B cell (primary cell): ENCODE results near the gene LHX1. TPM values are rescaled to one million over a fixed set of nuclear protein-coding genes. Genes with fewer than 3 reads are reported as not detected.

Experiments used
- ATAC-seq: fragments of 200-7000 bp; cut with Tn5 transposase; one replicate; pipeline ENCODE4 v1.10.0; 2021; ENCODE audit warnings: low read depth, mild to moderate bottlenecking, moderate number of reproducible peaks, moderate library complexity
- CTCF ChIA-PET: fragments of 350-600 bp; sonication (Branson Sonifier 250); formaldehyde crosslinking; loops from one replicate; lab custom pipeline; 2021; ENCODE audit warnings: antibody characterized with exemption, inconsistent platforms; lab: Charles Lee
- POLR2A ChIA-PET: fragments of 350-600 bp; sonication (Branson Sonifier 250); formaldehyde crosslinking; loops from one replicate; lab custom pipeline; 2021; ENCODE audit warnings: antibody characterized with exemption; lab: Charles Lee
- DNase-seq: peaks from one replicate; pipeline ENCODE4 v3.0.0; 2013
- H2AFZ ChIP-seq: 2 replicates; pipeline ENCODE4 v1.6.1; 2012; ENCODE audit warnings: mild to moderate bottlenecking, low read depth, low read length; ENCODE audit not compliant: insufficient read depth, poor library complexity, severe bottlenecking
- H3K27ac ChIP-seq, 2 donors: 1 replicate in 1 of 2; 2 replicates in 1 of 2; pipeline ENCODE4 v1.5.1; 2012 to 2013; ENCODE audit warnings: low read length in 2 of 2, mild to moderate bottlenecking in 2 of 2, moderate library complexity in 1 of 2
- H3K27me3 ChIP-seq, 4 experiments: fragments of 200-600 bp in 1 of 4; sonication (generic) in 1 of 4; replicated peaks in 1 of 4; 1 replicate in 2 of 4; 2 replicates in 2 of 4; pipeline versions ENCODE4 v1.6.1 to v1.7.0; 2013 to 2016; ENCODE audit warnings: low read length in 3 of 4, mild to moderate bottlenecking in 2 of 4, mixed read lengths in 1 of 4, moderate library complexity in 1 of 4; ENCODE audit not compliant: insufficient read depth in 4 of 4, control insufficient read depth in 3 of 4; ENCODE audit errors: control extremely low read depth in 1 of 4
- H3K36me3 ChIP-seq, 2 experiments: replicated peaks in 1 of 2; 1 replicate in 1 of 2; 2 replicates in 1 of 2; pipeline versions ENCODE4 v1.6.1 to v1.7.1; 2013; ENCODE audit warnings: low read length in 1 of 2; ENCODE audit not compliant: insufficient read depth in 2 of 2, control insufficient read depth in 1 of 2; ENCODE audit errors: control extremely low read depth in 1 of 2, extremely low read depth in 1 of 2
- H3K4me1 ChIP-seq, 2 donors: fragments of 200-600 bp in 1 of 2; sonication (generic) in 1 of 2; 1 replicate in 1 of 2; 2 replicates in 1 of 2; pipeline versions ENCODE4 v1.5.1 to v1.6.1; 2013 to 2017; ENCODE audit warnings: low read length in 2 of 2; ENCODE audit not compliant: control insufficient read depth in 2 of 2, insufficient read depth in 2 of 2
- H3K4me2 ChIP-seq: replicated peaks from 2 replicates; pipeline ENCODE3; 2012; ENCODE audit warnings: mild to moderate bottlenecking, low read depth, low read length; ENCODE audit not compliant: poor library complexity, severe bottlenecking
- H3K4me3 ChIP-seq, 5 experiments: fragments of 200-600 bp in 1 of 5; sonication (generic) in 1 of 5; 1 replicate in 3 of 5; 2 replicates in 2 of 5; pipeline versions ENCODE4 v1.5.1 to v1.7.0; 2011 to 2016; ENCODE audit warnings: low read length in 4 of 5, mild to moderate bottlenecking in 4 of 5, low read depth in 2 of 5, control low read depth in 1 of 5, moderate library complexity in 1 of 5; ENCODE audit not compliant: insufficient read depth in 1 of 5; ENCODE audit errors: control extremely low read depth in 1 of 5, extremely low read depth in 1 of 5
- H3K79me2 ChIP-seq: fragments of 200-600 bp; sonication (generic); one replicate; pipeline ENCODE4 v1.6.0; 2016; ENCODE audit warnings: low read length; ENCODE audit not compliant: control insufficient read depth, insufficient read depth
- H3K9ac ChIP-seq: fragments of 200-600 bp; sonication (generic); 2 replicates; pipeline ENCODE4 v1.6.1; 2017; ENCODE audit warnings: mild to moderate bottlenecking, low read length, moderate library complexity
- H3K9me3 ChIP-seq, 3 donors: one replicate each; pipeline versions ENCODE4 v1.6.1 to v1.7.1; 2013; ENCODE audit warnings: low read length in 2 of 3; ENCODE audit not compliant: control insufficient read depth in 2 of 3, insufficient read depth in 1 of 3; ENCODE audit errors: control extremely low read depth in 1 of 3
- H4K20me1 ChIP-seq: 2 replicates; pipeline ENCODE4 v1.6.0; 2012; ENCODE audit warnings: mild to moderate bottlenecking, low read length; ENCODE audit not compliant: insufficient read depth, control insufficient read depth, poor library complexity, severe bottlenecking
- H3K27ac Mint-ChIP-seq: one replicate; pipeline ENCODE4 v1.8.0; 2021; ENCODE audit warnings: mixed read lengths
- H3K27me3 Mint-ChIP-seq: one replicate; pipeline ENCODE4 v1.8.0; 2021; ENCODE audit warnings: mixed read lengths
- H3K4me1 Mint-ChIP-seq: one replicate; pipeline ENCODE4 v1.8.0; 2021; ENCODE audit warnings: mixed read lengths
- H3K4me3 Mint-ChIP-seq: one replicate; pipeline ENCODE4 v1.8.0; 2021; ENCODE audit warnings: mixed read lengths
- H3K9me3 Mint-ChIP-seq: one replicate; pipeline ENCODE4 v1.8.0; 2022; ENCODE audit warnings: mixed read lengths; ENCODE audit not compliant: insufficient read depth
- CTCF ChIP-seq: fragments of 200-600 bp; IDR thresholded peaks from one replicate; pipeline ENCODE4 v1.8.0; 2022; ENCODE audit warnings: antibody characterized with exemption, mild to moderate bottlenecking
- EZH2 ChIP-seq: IDR thresholded peaks from 2 replicates; pipeline ENCODE4 v1.6.1; 2012; ENCODE audit warnings: borderline replicate concordance, low read depth, mild to moderate bottlenecking, moderate library complexity, low read length; ENCODE audit not compliant: insufficient read depth, poor library complexity, severe bottlenecking
- WGBS: methylation state at CpG from one replicate; pipeline ENCODE4 v1.1.5; 2013; ENCODE audit warnings: missing lambda C conversion rate; ENCODE audit not compliant: insufficient coverage; 5-methylcytosine and 5-hydroxymethylcytosine counted together
- intact Hi-C: fragments of 100-400 bp; cut with micrococcal nuclease; formaldehyde crosslinking; loops from one replicate; pipeline ENCODE4 v1.10.0; 2022
- polyA plus RNA-seq: library from polyadenylated mRNA; depleted of rRNA; stranded (reverse); fragments of >200 nt; gene quantifications from 2 replicates; pipeline ENCODE4 v1.2.3, GENCODE V29; 2012
- total RNA-seq, 2 donors: library from RNA; stranded (reverse); fragments of 120-200 nt in 1 of 2; gene quantifications; 1 replicate in 1 of 2; 2 replicates in 1 of 2; pipeline versions ENCODE4 v1.2.3 to v1.2.4, GENCODE V29; 2013 to 2022

The LHX1 gene
- total and polyA plus RNA-seq, 2 donors (not counting 1 experiment from before 2014, with no cell fraction given): not detected

- Histone ChIP-seq H3K4me2 (no peak overlapping the region), H3K9me3 (no peaks in the 10 kb centered on the region), H3K36me3 (no peaks in the 10 kb centered on the region), H3K9ac (no peak overlapping the region), H3K27ac (no peak overlapping the region), H3K4me1 (no peaks in the 10 kb centered on the region), H3K4me3 (no peak overlapping the region), H3K27me3 (peaks cover 0 to 7% (median 3%) of the 10 kb centered on the region in 4 experiments), H4K20me1 (no peaks in the 10 kb centered on the region), H3K79me2 (no peaks in the 10 kb centered on the region), H2AFZ (no peak overlapping the region)
- peaks cover 52% of the 10 kb centered on the region for H3K27me3 Mint-ChIP-seq
- WGBS: 79% methylated on average over 6 of the region's 7 CpGs
- H3K4me3 Mint-ChIP-seq: no peak overlapping the region
- H3K4me1 Mint-ChIP-seq: no peaks in the 10 kb centered on the region
- no peaks in the 10 kb centered on the region for H3K9me3 Mint-ChIP-seq
- intact Hi-C loops: no loop called here
- no peak for ATAC-seq
- POLR2A ChIA-PET: no interaction called here
- CTCF ChIA-PET: no interaction called here
- DNase-seq: no peak
- no peak overlapping the region for H3K27ac Mint-ChIP-seq
- TF ChIP-seq EZH2: no peak
- TF ChIP-seq CTCF: no peak
These were observed 37.8 kb upstream of the LHX1 start for GRCh38 chr17:36899250-36900159.

GRCh38 chr17:36900160-36900512, 37.1 kb upstream of the LHX1 start:
- ATAC-seq: no peak
- no peak overlapping the region for H3K27ac ChIP-seq
- no peak overlapping the region for H2AFZ ChIP-seq
- 80% methylated on average over 1 of the region's 7 CpGs for WGBS
- H3K36me3 ChIP-seq: no peaks in the 10 kb centered on the region
- TF ChIP-seq EZH2 (no peak), CTCF (no peak)
- H3K79me2 ChIP-seq: no peaks in the 10 kb centered on the region
- Mint-ChIP-seq H3K27me3 (peaks cover 46% of the 10 kb centered on the region), H3K4me3 (no peak overlapping the region), H3K9me3 (no peaks in the 10 kb centered on the region), H3K4me1 (no peaks in the 10 kb centered on the region), H3K27ac (no peak overlapping the region)
- ChIA-PET CTCF (no interaction called here), POLR2A (no interaction called here)
- H3K4me2 ChIP-seq: no peak overlapping the region
- intact Hi-C loops: no loop called here
- H3K4me3 ChIP-seq: no peak overlapping the region
- H3K27me3 ChIP-seq: peaks cover 0 to 5% (median 2%) of the 10 kb centered on the region in 4 experiments
- no peaks in the 10 kb centered on the region for H4K20me1 ChIP-seq
- DNase-seq: no peak
- H3K9ac ChIP-seq: no peak overlapping the region
- H3K9me3 ChIP-seq: no peaks in the 10 kb centered on the region
- no peaks in the 10 kb centered on the region for H3K4me1 ChIP-seq
